GM15510 (cell line): ENCODE results near the gene TRIM17.

ENCODE experiments used
- POLR2A ChIP-seq: IDR thresholded peaks from 3 replicates; pipeline ENCODE4 v1.6.1; 2011; ENCODE audit warnings: borderline replicate concordance; ENCODE audit not compliant: insufficient read length; ENCODE audit errors: extremely low read depth

Gene TRIM17

DNA sequence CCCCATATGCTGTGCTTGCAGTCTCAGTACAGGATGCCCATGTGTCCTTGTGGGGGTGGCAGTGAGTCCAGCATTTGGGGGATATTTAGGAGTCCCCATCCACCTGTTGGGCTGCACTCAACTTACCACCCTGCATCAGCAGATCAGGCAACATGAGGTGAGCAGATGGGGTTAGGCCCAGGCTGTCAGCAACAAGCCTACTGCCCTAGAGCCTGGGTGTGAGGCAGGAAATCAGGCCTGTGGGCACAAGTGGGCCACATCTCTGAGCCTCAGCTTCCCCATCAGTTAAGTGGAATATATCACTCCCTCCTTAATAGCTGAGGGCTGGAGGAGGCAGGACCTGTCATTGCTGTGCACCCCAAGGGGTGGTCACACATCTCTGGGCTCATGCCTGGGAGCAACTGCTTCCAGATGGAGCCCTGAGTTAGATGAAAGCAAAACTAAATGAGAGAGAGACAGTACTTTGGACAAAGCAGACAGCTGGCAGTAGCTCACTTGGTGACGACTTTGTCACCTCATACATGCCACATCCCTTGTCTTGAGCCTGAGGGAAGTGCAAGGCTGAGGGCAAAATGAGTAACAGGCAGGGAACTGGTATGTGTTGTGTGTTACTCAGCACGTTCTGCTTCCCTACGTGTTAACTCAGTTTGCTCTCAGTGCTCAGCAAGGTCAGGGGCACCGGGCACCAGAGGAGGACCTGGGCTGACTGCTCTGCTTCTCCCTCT, 58.5 kb downstream of the TRIM17 start:
- TF ChIP-seq POLR2A, result no peak
